ENCODE measurements around the gene NRROS. TPM values are rescaled to one million over a fixed set of nuclear protein-coding genes. Genes with fewer than 3 reads are reported as not detected.

Gene NRROS
- total RNA-seq, 1 experiment from 2014 or later, result 1.5 TPM

- no peak overlapping the region for H3K4me3 Mint-ChIP-seq (ENCODE audit: unreplicated experiment)
- peaks cover 16% of the 10 kb centered on the region for H3K4me1 Mint-ChIP-seq (ENCODE audit: low read depth, unreplicated experiment)
- no TSS peak for BruUV-seq (replicated peaks)
- TF ChIP-seq CTCF (IDR thresholded peaks at IDR 0.05; ENCODE audit: insufficient read depth in 1 of 2, low read depth in 1 of 2, low read length in 1 of 2, severe bottlenecking in 1 of 2, unreplicated experiment in 1 of 2), result no peak
- intact Hi-C loops (cut with micrococcal nuclease; ENCODE audit: unreplicated experiment), result no loop called here
- no peak overlapping the region for H3K27ac Mint-ChIP-seq (ENCODE audit: unreplicated experiment)
- no peak overlapping the region for H3K4me3 ChIP-seq (ENCODE audit: low read depth, low read length)
- no peak for DNase-seq
- no peaks in the 10 kb centered on the region for H3K27me3 Mint-ChIP-seq (ENCODE audit: insufficient read depth, unreplicated experiment)
- H3K4me1 ChIP-seq, result peaks cover 23% of the 10 kb centered on the region
- H3K36me3 ChIP-seq (ENCODE audit: control insufficient read depth, insufficient read depth, low read length), result no peaks in the 10 kb centered on the region
- POLR2A ChIA-PET, result no interaction called here
- H3K36me3 Mint-ChIP-seq (ENCODE audit: insufficient read depth, unreplicated experiment), result no peaks in the 10 kb centered on the region
- CTCF ChIA-PET, result interaction anchor here (0.6 kb wide), 1 partner anchor 1489 kb away, joined by 4 read pairs; no protein-coding TSS in a partner anchor
- no peaks in the 10 kb centered on the region for H3K27me3 ChIP-seq (replicated peaks; ENCODE audit: control insufficient read depth, insufficient read depth, low read length)
- no peaks in the 10 kb centered on the region for H3K9me3 Mint-ChIP-seq (ENCODE audit: unreplicated experiment)
- H3K9me3 ChIP-seq, result no peaks in the 10 kb centered on the region
These were observed 19.3 kb upstream of the NRROS start for GRCh38 chr3:196620161-196620604.

GRCh38 chr3:196620684-196621083 lies 18.8 kb upstream of the NRROS start:
- Histone ChIP-seq H3K4me1 (peaks cover 23% of the 10 kb centered on the region), H3K9me3 (no peaks in the 10 kb centered on the region), H3K27me3 (replicated peaks; ENCODE audit: control insufficient read depth, insufficient read depth, low read length) (no peaks in the 10 kb centered on the region), H3K4me3 (ENCODE audit: low read depth, low read length) (no peak overlapping the region), H3K36me3 (ENCODE audit: control insufficient read depth, insufficient read depth, low read length) (no peaks in the 10 kb centered on the region)
- DNase-seq, result no peak
- intact Hi-C loops (cut with micrococcal nuclease; ENCODE audit: unreplicated experiment), result no loop called here
- CTCF ChIA-PET, result no interaction called here
- no peaks in the 10 kb centered on the region for H3K9me3 Mint-ChIP-seq (ENCODE audit: unreplicated experiment)
- no TSS peak for BruUV-seq (replicated peaks)
- POLR2A ChIA-PET, result no interaction called here
- H3K27ac Mint-ChIP-seq (ENCODE audit: unreplicated experiment), result no peak overlapping the region
- no peaks in the 10 kb centered on the region for H3K27me3 Mint-ChIP-seq (ENCODE audit: insufficient read depth, unreplicated experiment)
- H3K36me3 Mint-ChIP-seq (ENCODE audit: insufficient read depth, unreplicated experiment), result no peaks in the 10 kb centered on the region
- TF ChIP-seq CTCF (IDR thresholded peaks at IDR 0.05; ENCODE audit: insufficient read depth in 1 of 2, low read depth in 1 of 2, low read length in 1 of 2, severe bottlenecking in 1 of 2, unreplicated experiment in 1 of 2), result no peak
- peaks cover 16% of the 10 kb centered on the region for H3K4me1 Mint-ChIP-seq (ENCODE audit: low read depth, unreplicated experiment)
- no peak overlapping the region for H3K4me3 Mint-ChIP-seq (ENCODE audit: unreplicated experiment)

DNA sequence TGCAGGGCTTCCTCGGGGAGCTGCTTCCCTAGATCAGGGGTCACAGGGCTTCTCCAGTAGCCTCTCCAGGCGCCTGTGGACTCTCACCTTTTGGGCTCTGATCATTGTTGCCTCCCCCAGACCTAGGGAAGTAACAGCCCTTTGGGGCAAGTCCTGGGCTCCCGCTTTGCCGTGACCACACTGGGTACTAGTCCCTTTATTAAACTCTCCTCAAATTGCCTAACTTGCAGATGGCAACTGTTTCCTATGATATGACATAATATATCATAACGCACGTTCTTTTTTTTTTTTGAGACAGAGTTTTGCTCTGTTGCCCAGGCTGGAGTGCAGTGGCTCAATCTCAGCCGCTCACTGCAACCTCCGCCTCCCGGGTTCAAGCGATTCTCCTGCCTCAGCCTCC lies 17.9 kb upstream of the NRROS start:
- no peak overlapping the region for H3K4me3 Mint-ChIP-seq (ENCODE audit: unreplicated experiment)
- H3K9me3 ChIP-seq, result no peaks in the 10 kb centered on the region
- no peaks in the 10 kb centered on the region for H3K9me3 Mint-ChIP-seq (ENCODE audit: unreplicated experiment)
- H3K27me3 ChIP-seq (replicated peaks; ENCODE audit: control insufficient read depth, insufficient read depth, low read length), result no peaks in the 10 kb centered on the region
- H3K4me1 ChIP-seq, result peaks cover 23% of the 10 kb centered on the region
- H3K4me1 Mint-ChIP-seq (ENCODE audit: low read depth, unreplicated experiment), result peaks cover 16% of the 10 kb centered on the region
- H3K36me3 ChIP-seq (ENCODE audit: control insufficient read depth, insufficient read depth, low read length), result no peaks in the 10 kb centered on the region
- no TSS peak for BruUV-seq (replicated peaks)
- H3K36me3 Mint-ChIP-seq (ENCODE audit: insufficient read depth, unreplicated experiment), result no peaks in the 10 kb centered on the region
- H3K27me3 Mint-ChIP-seq (ENCODE audit: insufficient read depth, unreplicated experiment), result no peaks in the 10 kb centered on the region
- intact Hi-C loops (cut with micrococcal nuclease; ENCODE audit: unreplicated experiment), result no loop called here
- no peak for DNase-seq
- ChIA-PET CTCF (no interaction called here), POLR2A (no interaction called here)
- no peak overlapping the region for H3K4me3 ChIP-seq (ENCODE audit: low read depth, low read length)
- TF ChIP-seq CTCF (IDR thresholded peaks at IDR 0.05; ENCODE audit: insufficient read depth in 1 of 2, low read depth in 1 of 2, low read length in 1 of 2, severe bottlenecking in 1 of 2, unreplicated experiment in 1 of 2), result no peak
- H3K27ac Mint-ChIP-seq (ENCODE audit: unreplicated experiment), result no peak overlapping the region

Measured in Caco-2 (cell line).